ENCODE data around the gene TPO. TPM values are rescaled to one million over a fixed set of nuclear protein-coding genes. Genes with fewer than 3 reads are reported as not detected.

TPO gene
- total RNA-seq, 1 experiment from 2014 or later: not detected

- Histone ChIP-seq H3K9me3 (replicated peaks) (no peaks in the 10 kb centered on the region), H3K27me3 (replicated peaks) (peaks cover 9% of the 10 kb centered on the region), H3K36me3 (no peaks in the 10 kb centered on the region), H3K4me1 (replicated peaks) (no peaks in the 10 kb centered on the region), H3K27ac (no peak overlapping the region), H3K4me3 (no peak overlapping the region)
- peak in 1 of 2 experiments; percentile 18 for DNase-seq (ENCODE audit: low read depth in 1 of 2, low spot score in 2 of 2)
These were observed 84.9 kb downstream of the TPO start for GRCh38 chr2:1498176-1498575.

GRCh38 chr2:1499033-1499795, 86.0 kb downstream of the TPO start:
- no peak overlapping the region for H3K4me3 ChIP-seq
- no peak overlapping the region for H3K27ac ChIP-seq
- no peaks in the 10 kb centered on the region for H3K36me3 ChIP-seq
- H3K9me3 ChIP-seq (replicated peaks): no peaks in the 10 kb centered on the region
- no peak for DNase-seq (ENCODE audit: low read depth in 1 of 2, low spot score in 2 of 2)
- H3K4me1 ChIP-seq (replicated peaks): no peaks in the 10 kb centered on the region
- H3K27me3 ChIP-seq (replicated peaks): peaks cover 9% of the 10 kb centered on the region

- no peak overlapping the region for H3K4me3 ChIP-seq
- H3K27me3 ChIP-seq (replicated peaks): peaks cover 9% of the 10 kb centered on the region
- DNase-seq (ENCODE audit: low read depth in 1 of 2, low spot score in 2 of 2): no peak
- H3K36me3 ChIP-seq: no peaks in the 10 kb centered on the region
- no peaks in the 10 kb centered on the region for H3K9me3 ChIP-seq (replicated peaks)
- H3K4me1 ChIP-seq (replicated peaks): no peaks in the 10 kb centered on the region
- no peak overlapping the region for H3K27ac ChIP-seq
These were observed 88.0 kb downstream of the TPO start for GRCh38 chr2:1501038-1501851.

- Histone ChIP-seq H3K27ac (no peak overlapping the region), H3K4me1 (replicated peaks) (no peaks in the 10 kb centered on the region), H3K27me3 (replicated peaks) (peaks cover 9% of the 10 kb centered on the region), H3K4me3 (no peak overlapping the region), H3K36me3 (no peaks in the 10 kb centered on the region), H3K9me3 (replicated peaks) (no peaks in the 10 kb centered on the region)
- no peak for DNase-seq (ENCODE audit: low read depth in 1 of 2, low spot score in 2 of 2)
These were observed 88.7 kb downstream of the TPO start for GRCh38 chr2:1501991-1502390.

GRCh38 chr2:1502891-1503304, 89.6 kb downstream of the TPO start:
- no peak overlapping the region for H3K4me3 ChIP-seq
- peaks cover 9% of the 10 kb centered on the region for H3K27me3 ChIP-seq (replicated peaks)
- no peak overlapping the region for H3K27ac ChIP-seq
- no peaks in the 10 kb centered on the region for H3K9me3 ChIP-seq (replicated peaks)
- H3K36me3 ChIP-seq: no peaks in the 10 kb centered on the region
- no peaks in the 10 kb centered on the region for H3K4me1 ChIP-seq (replicated peaks)
- no peak for DNase-seq (ENCODE audit: low read depth in 1 of 2, low spot score in 2 of 2)

GRCh38 chr2:1503471-1504310, 90.4 kb downstream of the TPO start:
- no peaks in the 10 kb centered on the region for H3K4me1 ChIP-seq (replicated peaks)
- H3K27ac ChIP-seq: no peak overlapping the region
- no peaks in the 10 kb centered on the region for H3K36me3 ChIP-seq
- no peak overlapping the region for H3K4me3 ChIP-seq
- peaks cover 9% of the 10 kb centered on the region for H3K27me3 ChIP-seq (replicated peaks)
- DNase-seq (ENCODE audit: low read depth in 1 of 2, low spot score in 2 of 2): no peak
- H3K9me3 ChIP-seq (replicated peaks): no peaks in the 10 kb centered on the region

- Histone ChIP-seq H3K9me3 (replicated peaks) (no peaks in the 10 kb centered on the region), H3K27ac (no peak overlapping the region), H3K36me3 (no peaks in the 10 kb centered on the region), H3K4me1 (replicated peaks) (no peaks in the 10 kb centered on the region), H3K27me3 (replicated peaks) (peaks cover 9% of the 10 kb centered on the region; the same call in 1 of the 2 replicates), H3K4me3 (no peak overlapping the region)
- no peak for DNase-seq (ENCODE audit: low read depth in 1 of 2, low spot score in 2 of 2)
These were observed 91.1 kb downstream of the TPO start for GRCh38 chr2:1504311-1504750.

- DNase-seq (ENCODE audit: low read depth in 1 of 2, low spot score in 2 of 2): no peak
- Histone ChIP-seq H3K4me3 (no peak overlapping the region), H3K27me3 (replicated peaks) (peaks cover 7% of the 10 kb centered on the region; the same call in 1 of the 2 replicates), H3K4me1 (replicated peaks) (no peaks in the 10 kb centered on the region), H3K36me3 (no peaks in the 10 kb centered on the region), H3K27ac (no peak overlapping the region), H3K9me3 (replicated peaks) (no peaks in the 10 kb centered on the region)
These were observed 91.8 kb downstream of the TPO start for GRCh38 chr2:1505031-1505441.

GRCh38 chr2:1509271-1510065, 96.2 kb downstream of the TPO start:
- Histone ChIP-seq H3K9me3 (replicated peaks) (no peaks in the 10 kb centered on the region), H3K4me1 (replicated peaks) (no peaks in the 10 kb centered on the region), H3K4me3 (no peak overlapping the region), H3K36me3 (no peaks in the 10 kb centered on the region), H3K27me3 (replicated peaks) (0 out of 2 replicates have a peak, but pooled peaks cover 3% of the 10 kb centered on the region), H3K27ac (no peak overlapping the region)
- no peak for DNase-seq (ENCODE audit: low read depth in 1 of 2, low spot score in 2 of 2)

GRCh38 chr2:1510176-1510575, 96.9 kb downstream of the TPO start:
- Histone ChIP-seq H3K9me3 (replicated peaks) (no peaks in the 10 kb centered on the region), H3K27ac (no peak overlapping the region), H3K27me3 (replicated peaks) (peaks cover 3% of the 10 kb centered on the region; the same call in 1 of the 2 replicates), H3K4me3 (no peak overlapping the region), H3K4me1 (replicated peaks) (no peaks in the 10 kb centered on the region), H3K36me3 (no peaks in the 10 kb centered on the region)
- no peak for DNase-seq (ENCODE audit: low read depth in 1 of 2, low spot score in 2 of 2)

GRCh38 chr2:1511455-1511854, 98.2 kb downstream of the TPO start:
- H3K27ac ChIP-seq: no peak overlapping the region
- H3K27me3 ChIP-seq (replicated peaks): peaks cover 3% of the 10 kb centered on the region; the same call in 1 of the 2 replicates
- DNase-seq (ENCODE audit: low read depth in 1 of 2, low spot score in 2 of 2): no peak
- H3K4me3 ChIP-seq: no peak overlapping the region
- H3K9me3 ChIP-seq (replicated peaks): no peaks in the 10 kb centered on the region
- no peaks in the 10 kb centered on the region for H3K36me3 ChIP-seq
- no peaks in the 10 kb centered on the region for H3K4me1 ChIP-seq (replicated peaks)

- H3K4me1 ChIP-seq (replicated peaks): no peaks in the 10 kb centered on the region
- no peak for DNase-seq (ENCODE audit: low read depth in 1 of 2, low spot score in 2 of 2)
- no peaks in the 10 kb centered on the region for H3K9me3 ChIP-seq (replicated peaks)
- H3K27me3 ChIP-seq (replicated peaks): peaks cover 3% of the 10 kb centered on the region; the same call in 1 of the 2 replicates
- H3K4me3 ChIP-seq: no peak overlapping the region
- no peak overlapping the region for H3K27ac ChIP-seq
- H3K36me3 ChIP-seq: no peaks in the 10 kb centered on the region
These were observed 99.3 kb downstream of the TPO start for GRCh38 chr2:1512321-1513289.

Measured in SJSA1 (cell line).